Esophagus (tissue), 2 donors: ENCODE measurements around the gene ZNF236. TPM values are rescaled to one million over a fixed set of nuclear protein-coding genes. Genes with fewer than 3 reads are reported as not detected.

Experiments
- H3K27ac ChIP-seq, 2 donors: one replicate each; pipeline ENCODE4 v1.5.1; 2013; ENCODE audit warnings: low read depth in 2 of 2, mild to moderate bottlenecking in 2 of 2, inconsistent platforms in 1 of 2, low read length in 1 of 2, moderate library complexity in 1 of 2
- H3K27me3 ChIP-seq, 2 donors: one replicate each; pipeline ENCODE4 v1.6.1; 2013; ENCODE audit warnings: low read length in 2 of 2, control low read depth in 1 of 2, mild to moderate bottlenecking in 1 of 2; ENCODE audit not compliant: insufficient read depth in 2 of 2, control insufficient read depth in 1 of 2
- H3K36me3 ChIP-seq, 2 donors: one replicate each; pipeline ENCODE4 v1.6.1; 2013; ENCODE audit warnings: low read length in 1 of 2; ENCODE audit not compliant: control insufficient read depth in 2 of 2, insufficient read depth in 2 of 2
- H3K4me1 ChIP-seq, 2 donors: one replicate each; pipeline ENCODE4 v1.6.1; 2013; ENCODE audit warnings: low read length in 1 of 2; ENCODE audit not compliant: control insufficient read depth in 2 of 2, insufficient read depth in 2 of 2
- H3K4me3 ChIP-seq, 2 donors: one replicate each; pipeline ENCODE4 v1.5.1; 2013; ENCODE audit warnings: low read length in 2 of 2, mild to moderate bottlenecking in 2 of 2, low read depth in 1 of 2, moderate library complexity in 1 of 2
- H3K9me3 ChIP-seq, 2 donors: one replicate each; pipeline ENCODE4 v1.6.1; 2013; ENCODE audit warnings: mild to moderate bottlenecking in 2 of 2, low read depth in 1 of 2, low read length in 1 of 2, moderate library complexity in 1 of 2; ENCODE audit not compliant: control insufficient read depth in 2 of 2, insufficient read depth in 1 of 2
- WGBS, 2 donors: extraction: QIAGEN DNeasy Blood & Tissue Kit; methylation state at CpG; one replicate each; pipeline ENCODE4 v1.1.7; 2013; 5-methylcytosine and 5-hydroxymethylcytosine counted together
- polyA plus RNA-seq, 2 donors: library from polyadenylated mRNA; stranded (reverse); fragments of 200-250 nt; gene quantifications; one replicate each; pipeline ENCODE4 v1.2.3, GENCODE V29; 2013
- donor health status: healthy with polysubstance abuse.
- donor health status: Bipolar disorder and iron deficiency.

The ZNF236 gene
- polyA plus RNA-seq, 2 donors, result 1.3 to 3.0 TPM

DNA sequence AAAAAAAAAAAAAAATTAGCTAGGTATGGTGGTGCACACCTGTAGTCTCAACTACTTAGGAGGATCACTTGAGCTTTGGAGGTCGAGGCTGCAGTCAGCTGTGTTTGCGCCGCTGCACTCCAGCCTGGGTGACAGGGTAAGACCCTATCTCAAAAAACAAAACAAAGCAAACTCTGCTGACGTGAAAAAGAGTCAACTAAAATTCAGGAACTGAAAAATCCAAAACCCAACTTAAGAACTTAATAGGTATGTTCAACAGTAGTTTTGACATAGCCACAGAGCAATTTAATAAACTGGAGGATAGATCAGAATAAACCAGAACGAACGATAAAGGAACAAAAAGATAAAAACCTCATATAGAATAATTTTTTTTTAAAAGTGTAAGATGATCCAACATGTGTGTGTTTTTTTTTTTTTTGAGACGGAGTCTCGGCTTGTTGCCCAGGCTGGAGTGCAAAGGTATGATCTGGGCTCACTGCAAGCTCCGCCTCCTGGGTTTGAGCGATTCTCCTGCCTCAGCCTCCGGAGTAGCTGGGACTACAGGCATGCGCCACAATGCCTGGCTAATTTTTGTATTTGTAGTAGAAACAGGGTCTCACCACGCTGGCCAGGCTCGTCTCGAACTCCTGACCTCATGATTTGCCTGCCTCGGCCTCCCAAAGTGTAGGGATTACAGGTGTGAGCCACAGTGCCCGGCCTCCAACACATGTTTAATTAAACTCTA is 4.3 kb upstream of the ZNF236 start:
- Histone ChIP-seq H3K4me3 (no peak overlapping the region), H3K9me3 (no peaks in the 10 kb centered on the region), H3K4me1 (peaks cover under 1 to 2% of the 10 kb centered on the region in 2 donors), H3K27ac (no peak overlapping the region), H3K36me3 (peaks cover 3 to 4% of the 10 kb centered on the region in 2 donors), H3K27me3 (no peaks in the 10 kb centered on the region)
- WGBS, 2 donors, result 91 to 94% methylated on average over 17 of the region's 17 CpGs

DNA sequence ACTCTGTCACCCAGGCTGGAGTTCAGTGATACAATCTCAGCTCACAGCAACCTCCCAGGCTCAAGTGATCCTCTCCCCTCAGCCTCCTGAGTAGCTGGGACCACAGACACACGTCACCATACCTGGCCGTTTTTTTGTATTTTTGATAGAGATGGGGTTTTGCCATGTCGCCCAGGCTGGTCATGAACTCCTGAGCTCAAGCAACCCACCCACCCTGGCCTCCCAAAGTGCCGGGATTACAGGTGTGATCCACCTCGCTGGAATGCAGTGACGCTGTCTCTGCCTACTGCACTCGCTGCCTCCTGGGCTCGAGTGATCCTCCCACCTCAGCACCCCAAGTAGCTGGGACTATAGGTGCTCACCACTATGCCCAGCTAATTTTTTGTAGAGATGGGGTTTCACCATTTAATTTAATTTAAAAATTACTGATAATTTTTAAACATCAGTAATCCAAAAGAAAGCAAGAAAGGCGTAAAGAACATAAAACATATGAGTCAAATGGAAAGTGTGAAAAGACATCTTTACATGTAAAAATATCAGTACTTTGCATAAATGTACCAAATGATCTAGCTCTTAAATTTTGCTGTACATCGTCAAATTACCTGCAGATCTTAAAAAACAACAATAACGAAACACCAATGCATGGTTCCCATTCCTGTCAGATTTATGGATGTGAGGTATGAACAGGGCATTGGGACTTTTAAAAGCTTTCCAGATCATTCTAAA is 2.8 kb upstream of the ZNF236 start:
- 93 to 94% methylated on average over 11 of the region's 11 CpGs for WGBS, 2 donors
- H3K4me3 ChIP-seq, result no peak overlapping the region
- H3K9me3 ChIP-seq, result no peaks in the 10 kb centered on the region
- H3K27me3 ChIP-seq, result no peaks in the 10 kb centered on the region
- peaks cover 4 to 5% of the 10 kb centered on the region in 2 donors for H3K4me1 ChIP-seq
- H3K36me3 ChIP-seq, result peaks cover 0 to 3% of the 10 kb centered on the region in 2 donors
- H3K27ac ChIP-seq, result no peak overlapping the region

DNA sequence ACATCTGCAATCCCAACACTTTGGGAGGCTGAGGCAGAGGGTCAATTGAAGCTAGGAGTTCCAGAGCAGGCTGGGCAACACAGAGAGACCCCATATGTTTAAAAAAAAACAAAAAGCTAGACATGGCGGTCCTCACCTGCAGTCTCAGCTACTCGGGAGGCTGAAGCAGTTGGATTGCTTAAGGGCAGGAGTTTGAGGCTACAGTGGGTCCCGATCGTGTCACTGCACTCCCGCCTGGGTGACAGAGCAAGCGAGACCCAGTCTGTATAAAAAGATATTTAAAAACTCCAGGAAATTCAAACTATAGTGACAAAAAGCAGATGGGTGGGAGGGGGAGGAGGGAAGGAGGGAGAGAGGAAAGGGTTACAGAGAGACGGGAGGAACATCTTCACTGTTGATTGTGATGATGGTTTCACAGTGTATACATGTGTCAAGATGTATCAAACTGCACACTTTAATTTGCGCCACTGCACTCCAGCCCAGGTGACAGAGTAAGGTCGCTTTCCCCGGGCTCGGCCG is 942 bp upstream of the ZNF236 start:
- H3K4me1 ChIP-seq, result peaks cover 4 to 5% of the 10 kb centered on the region in 2 donors
- no peaks in the 10 kb centered on the region for H3K27me3 ChIP-seq
- H3K27ac ChIP-seq, result peak overlapping the region; percentile 95 to 96
- no peaks in the 10 kb centered on the region for H3K36me3 ChIP-seq
- 0 to 1% methylated on average over 12 of the region's 12 CpGs for WGBS, 2 donors
- no peaks in the 10 kb centered on the region for H3K9me3 ChIP-seq
- peak overlapping the region; percentile 65 to 96 for H3K4me3 ChIP-seq

DNA sequence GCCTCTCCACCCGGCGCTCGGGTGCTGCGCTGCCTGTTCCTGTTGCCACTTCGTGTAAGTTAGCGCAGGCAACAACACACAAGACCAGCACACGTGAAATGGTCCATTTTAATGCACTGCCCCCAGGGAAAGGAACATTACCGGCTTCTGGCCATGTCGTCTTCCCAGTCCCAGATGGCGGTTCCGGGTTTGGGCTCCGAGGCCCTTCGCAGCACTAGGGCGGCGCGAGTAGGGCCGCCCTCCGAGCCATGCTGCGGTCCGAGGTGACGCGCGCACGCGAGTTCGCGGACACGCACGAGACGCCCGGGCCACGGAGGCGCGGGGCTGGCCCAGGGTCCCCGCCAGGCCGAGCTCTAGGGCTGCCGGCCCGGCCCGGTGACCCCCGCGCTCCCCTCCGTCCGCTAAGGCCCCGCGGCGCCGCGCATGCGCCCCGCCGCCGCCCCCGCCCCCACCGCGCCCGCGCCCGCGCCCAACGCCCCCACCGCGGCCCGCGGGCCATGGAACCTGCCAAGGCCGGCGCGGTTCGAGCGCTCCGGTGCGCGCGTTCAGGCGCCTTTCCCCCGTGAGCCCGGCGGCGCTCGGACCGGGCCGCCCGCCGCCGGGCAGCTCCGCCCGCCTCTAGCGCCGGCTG is 367 bp upstream of the ZNF236 start:
- Histone ChIP-seq H3K27me3 (no peaks in the 10 kb centered on the region), H3K4me3 (peak overlapping the region; percentile 65 to 96), H3K36me3 (no peaks in the 10 kb centered on the region), H3K4me1 (peaks cover 4 to 5% of the 10 kb centered on the region in 2 donors), H3K27ac (peak overlapping the region; percentile 95 to 96), H3K9me3 (no peaks in the 10 kb centered on the region)
- WGBS, 2 donors, result 0 to 1% methylated on average over 53 to 88 of the region's 88 CpGs

DNA sequence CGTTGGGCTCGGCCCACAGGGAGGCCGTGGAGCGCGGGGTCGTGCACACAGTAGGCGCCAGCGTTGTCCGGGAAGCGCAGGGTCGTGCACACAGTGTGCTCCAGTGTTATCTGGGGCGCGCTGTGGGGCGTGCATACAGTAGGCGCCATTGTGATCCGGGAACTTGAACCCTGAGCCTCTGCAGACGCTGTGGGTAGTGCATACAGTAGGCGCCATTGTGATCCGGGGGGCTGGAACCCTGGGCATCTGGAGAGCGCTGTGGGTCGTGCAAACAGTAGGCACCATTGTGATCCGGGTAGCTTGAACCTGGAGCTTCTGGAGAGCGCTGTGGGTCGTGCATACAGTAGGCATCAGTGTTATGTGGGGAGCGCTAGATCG is 793 bp downstream of the ZNF236 start:
- H3K4me1 ChIP-seq, result peaks cover 4 to 5% of the 10 kb centered on the region in 2 donors
- H3K36me3 ChIP-seq, result no peaks in the 10 kb centered on the region
- H3K4me3 ChIP-seq, result peak overlapping the region; percentile 65 to 91
- no peaks in the 10 kb centered on the region for H3K9me3 ChIP-seq
- WGBS, 2 donors, result 5 to 6% methylated on average over 25 to 26 of the region's 26 CpGs
- H3K27me3 ChIP-seq, result no peaks in the 10 kb centered on the region
- H3K27ac ChIP-seq, result peak overlapping the region; percentile 93 to 95

DNA sequence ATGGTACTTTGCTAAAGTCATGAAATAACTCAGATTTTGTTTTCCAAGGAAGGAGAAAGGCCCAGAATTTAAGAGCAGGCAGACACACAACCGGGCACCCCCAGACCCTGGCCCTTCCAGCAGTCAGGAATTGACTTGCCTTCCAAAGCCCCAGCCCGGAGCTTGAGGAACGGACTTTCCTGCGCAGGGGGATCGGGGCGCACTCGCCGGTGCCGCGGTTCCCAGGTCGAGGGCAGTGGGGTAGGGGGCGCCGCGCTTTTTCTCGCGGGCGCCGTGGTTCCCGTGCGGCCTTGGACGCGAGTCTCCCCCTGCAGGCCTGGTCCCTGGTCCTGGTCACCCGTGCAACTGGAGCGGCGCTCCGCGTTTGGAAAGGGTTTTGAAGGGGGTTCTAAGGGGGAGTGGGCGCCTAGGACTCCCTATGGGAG is 1.2 kb downstream of the ZNF236 start:
- H3K4me3 ChIP-seq, result peak overlapping the region; percentile 65 to 91
- H3K27ac ChIP-seq, result peak overlapping the region in 1 of 2 donors; percentile 50
- peaks cover 4 to 5% of the 10 kb centered on the region in 2 donors for H3K4me1 ChIP-seq
- H3K27me3 ChIP-seq, result no peaks in the 10 kb centered on the region
- H3K36me3 ChIP-seq, result no peaks in the 10 kb centered on the region
- WGBS, 2 donors, result 36 to 37% methylated on average over 28 of the region's 28 CpGs
- H3K9me3 ChIP-seq, result no peaks in the 10 kb centered on the region

DNA sequence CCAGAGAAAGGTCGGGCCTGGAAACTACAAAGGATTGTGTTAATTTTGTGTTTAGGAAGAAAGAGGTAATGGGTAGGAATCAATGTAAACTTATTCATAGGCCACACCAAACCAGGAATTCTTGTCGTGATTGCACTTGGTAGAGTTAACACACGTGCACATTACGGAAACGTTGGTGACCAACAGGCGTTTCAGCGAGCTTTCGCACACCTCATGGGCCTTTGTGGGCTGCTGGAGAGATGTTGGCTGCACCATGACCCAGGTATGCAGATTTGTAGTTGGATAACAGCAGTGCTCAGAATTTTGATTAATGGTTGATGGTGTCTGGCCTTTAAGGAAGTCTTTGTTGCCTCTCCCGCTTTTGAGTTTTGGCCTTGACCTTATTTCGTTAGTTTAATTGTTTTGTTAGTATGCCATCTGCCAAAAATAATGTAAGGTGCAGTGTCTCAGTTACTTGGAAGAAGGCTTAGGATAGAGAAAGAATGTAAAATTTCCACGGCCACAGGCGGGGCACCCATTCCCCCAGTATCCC is 1.9 kb downstream of the ZNF236 start:
- no peaks in the 10 kb centered on the region for H3K9me3 ChIP-seq
- H3K27me3 ChIP-seq, result no peaks in the 10 kb centered on the region
- no peak overlapping the region for H3K4me3 ChIP-seq
- H3K4me1 ChIP-seq, result peaks cover 4 to 5% of the 10 kb centered on the region in 2 donors
- no peaks in the 10 kb centered on the region for H3K36me3 ChIP-seq
- whole genome bisulfite sequencing, 2 donors, result 72 to 77% methylated on average over 12 of the region's 12 CpGs
- peak overlapping the region in 1 of 2 donors; percentile 34 for H3K27ac ChIP-seq

DNA sequence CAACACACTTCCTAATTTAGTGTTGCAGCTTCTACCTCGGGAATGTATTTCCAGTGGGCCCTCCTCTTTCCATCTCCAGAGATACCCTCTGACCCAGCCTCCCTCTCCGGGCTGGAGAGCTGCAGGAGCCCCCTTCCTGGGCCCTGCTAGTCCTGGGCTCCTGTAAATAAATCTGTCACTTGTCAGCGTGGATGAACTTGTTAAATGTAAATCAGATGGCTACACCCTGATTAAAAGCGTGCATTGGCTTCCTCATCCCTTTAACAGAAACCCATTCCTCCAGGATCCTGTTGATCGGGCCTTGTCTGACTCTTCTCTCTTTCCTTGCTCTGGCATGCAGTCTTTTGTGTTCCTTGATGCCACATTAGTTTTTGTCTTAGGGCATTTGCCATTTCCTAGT is 2.4 kb downstream of the ZNF236 start:
- H3K4me1 ChIP-seq, result peaks cover 4 to 5% of the 10 kb centered on the region in 2 donors
- WGBS, 2 donors, result 67 to 74% methylated on average over 5 of the region's 5 CpGs

More for the DNA sequence above, 2.4 kb downstream of the ZNF236 start:
- H3K9me3 ChIP-seq, result no peaks in the 10 kb centered on the region
- no peaks in the 10 kb centered on the region for H3K36me3 ChIP-seq
- no peak overlapping the region for H3K4me3 ChIP-seq
- no peaks in the 10 kb centered on the region for H3K27me3 ChIP-seq
- H3K27ac ChIP-seq, result peak overlapping the region in 1 of 2 donors; percentile 34
